H1 (cell line): ENCODE measurements around the gene TMEM238. TPM values are rescaled to one million over a fixed set of nuclear protein-coding genes. Genes with fewer than 3 reads are reported as not detected.

Source experiments
- CTCF ChIA-PET: fragments of 300-600 bp; sonication (Branson Sonifier 250); formaldehyde crosslinking; loops from one replicate; lab custom pipeline; 2021; ENCODE audit not compliant: partially characterized antibody; lab: Charles Lee
- POLR2A ChIA-PET: fragments of 300-600 bp; sonication (Branson Sonifier 250); formaldehyde crosslinking; loops from one replicate; lab custom pipeline; 2021; ENCODE audit warnings: inconsistent platforms; ENCODE audit not compliant: partially characterized antibody; lab: Charles Lee
- DNase-seq, 2 experiments: peaks; one replicate each; pipeline versions ENCODE4 v3.0.0 to v3.0.0-alpha.2; 2010 to 2022; ENCODE audit warnings: low spot score in 2 of 2, low read depth in 1 of 2, mixed read lengths in 1 of 2
- FAIRE-seq: peaks from 2 replicates; lab custom pipeline; 2011; peaks lifted over from hg19 to GRCh38; lab: Jason Lieb, UNC
- H2AFZ ChIP-seq: 2 replicates; pipeline ENCODE4 v1.8.1; 2012; ENCODE audit warnings: low read length, inconsistent platforms
- H2AK5ac ChIP-seq: 2 replicates; pipeline ENCODE4 v1.6.1; 2013; ENCODE audit warnings: low read depth, low read length
- H2BK120ac ChIP-seq: replicated peaks from 2 replicates; pipeline ENCODE3; 2013; ENCODE audit warnings: low read depth, low read length, inconsistent platforms
- H2BK12ac ChIP-seq: 2 replicates; pipeline ENCODE4 v1.6.1; 2013; ENCODE audit warnings: low read depth, low read length
- H2BK15ac ChIP-seq: 2 replicates; pipeline ENCODE4 v1.6.1; 2013; ENCODE audit warnings: low read length
- H2BK20ac ChIP-seq: 2 replicates; pipeline ENCODE4 v1.6.1; 2013; ENCODE audit warnings: low read length
- H2BK5ac ChIP-seq: 2 replicates; pipeline ENCODE4 v1.6.1; 2013; ENCODE audit warnings: low read depth, low read length
- H3K14ac ChIP-seq: 2 replicates; pipeline ENCODE4 v1.6.1; 2013; ENCODE audit warnings: inconsistent platforms; ENCODE audit not compliant: insufficient read length
- H3K18ac ChIP-seq: 2 replicates; pipeline ENCODE4 v1.6.1; 2013; ENCODE audit warnings: low read length; ENCODE audit errors: extremely low read depth
- H3K23ac ChIP-seq: 2 replicates; pipeline ENCODE4 v1.6.1; 2013; ENCODE audit warnings: inconsistent platforms; ENCODE audit not compliant: insufficient read length
- H3K23me2 ChIP-seq: 2 replicates; pipeline ENCODE4 v1.6.1; 2013; ENCODE audit warnings: low read depth, low read length
- H3K27ac ChIP-seq: 2 replicates; pipeline ENCODE4 v1.6.1; 2011; ENCODE audit warnings: low read depth, low read length, inconsistent platforms
- H3K27me3 ChIP-seq, 4 experiments: replicated peaks in 1 of 4; 1 replicate in 1 of 4; 2 replicates in 3 of 4; pipeline versions ENCODE4 v1.6.1 to v1.8.1; 2011 to 2013; ENCODE audit warnings: low read length in 3 of 4, mild to moderate bottlenecking in 3 of 4, inconsistent platforms in 2 of 4, mixed read lengths in 2 of 4, moderate library complexity in 1 of 4; ENCODE audit not compliant: control insufficient read depth in 3 of 4, insufficient read depth in 3 of 4; ENCODE audit errors: extremely low read depth in 1 of 4
- H3K36me3 ChIP-seq, 4 experiments: 2 replicates each; pipeline versions ENCODE4 v1.6.1 to v1.8.1; 2011 to 2013; ENCODE audit warnings: mild to moderate bottlenecking in 4 of 4, low read length in 3 of 4, moderate library complexity in 2 of 4, control low read depth in 1 of 4, inconsistent platforms in 1 of 4; ENCODE audit not compliant: insufficient read depth in 4 of 4, control insufficient read depth in 2 of 4
- H3K4ac ChIP-seq: replicated peaks from 2 replicates; pipeline ENCODE3; 2013; ENCODE audit warnings: low read length, low read depth, mixed read lengths, inconsistent platforms; ENCODE audit not compliant: insufficient read length
- H3K4me1 ChIP-seq, 4 experiments: replicated peaks in 1 of 4; 1 replicate in 1 of 4; 2 replicates in 3 of 4; pipeline versions ENCODE4 v1.6.1 to v1.8.1; 2011 to 2013; ENCODE audit warnings: low read length in 3 of 4, inconsistent platforms in 2 of 4, mixed read lengths in 1 of 4; ENCODE audit not compliant: insufficient read depth in 4 of 4, control insufficient read depth in 3 of 4
- H3K4me2 ChIP-seq, 2 experiments: 2 replicates each; pipeline versions ENCODE4 v1.6.1 to v1.8.1; 2011 to 2013; ENCODE audit warnings: low read depth in 2 of 2, low read length in 2 of 2, control low read depth in 1 of 2, inconsistent platforms in 1 of 2, mild to moderate bottlenecking in 1 of 2; ENCODE audit not compliant: insufficient read depth in 1 of 2
- H3K4me3 ChIP-seq, 4 experiments: fragments of 200-600, 300-600 bp in 1 of 4; sonication (generic), shearing (Covaris generic), sonication (Bioruptor Twin) in 1 of 4; 2 replicates each; pipeline versions ENCODE4 v1.5.1 to v1.8.1; 2011 to 2016; ENCODE audit warnings: low read length in 4 of 4, low read depth in 3 of 4, control low read depth in 2 of 4, inconsistent platforms in 2 of 4, mild to moderate bottlenecking in 2 of 4, mixed read lengths in 1 of 4, moderate library complexity in 1 of 4; ENCODE audit not compliant: insufficient read depth in 2 of 4; ENCODE audit errors: extremely low read depth in 1 of 4
- H3K56ac ChIP-seq: replicated peaks from 2 replicates; pipeline ENCODE3; 2013; ENCODE audit warnings: low read depth, mild to moderate bottlenecking, mixed read lengths, low read length, inconsistent platforms; ENCODE audit not compliant: insufficient read length
- H3K79me1 ChIP-seq: 2 replicates; pipeline ENCODE4 v1.6.1; 2013; ENCODE audit warnings: low read depth, low read length, control low read depth
- H3K79me2 ChIP-seq, 2 experiments: 2 replicates each; pipeline versions ENCODE4 v1.6.1 to v1.8.1; 2012 to 2013; ENCODE audit warnings: low read length in 2 of 2, mild to moderate bottlenecking in 2 of 2, inconsistent platforms in 1 of 2; ENCODE audit not compliant: insufficient read depth in 2 of 2, control insufficient read depth in 1 of 2
- H3K9ac ChIP-seq, 4 experiments: replicated peaks in 1 of 4; 1 replicate in 1 of 4; 2 replicates in 3 of 4; pipeline versions ENCODE4 v1.6.1 to v1.8.1; 2011 to 2013; ENCODE audit warnings: low read depth in 3 of 4, low read length in 3 of 4, control low read depth in 2 of 4, mild to moderate bottlenecking in 2 of 4, moderate library complexity in 2 of 4, inconsistent platforms in 1 of 4; ENCODE audit errors: extremely low read depth in 1 of 4
- H3K9me3 ChIP-seq, 2 experiments: 2 replicates each; pipeline versions ENCODE4 v1.6.1 to v1.8.1; 2012 to 2013; ENCODE audit warnings: mild to moderate bottlenecking in 2 of 2, moderate library complexity in 2 of 2, control low read depth in 1 of 2, inconsistent platforms in 1 of 2, low read depth in 1 of 2, low read length in 1 of 2, mixed read lengths in 1 of 2; ENCODE audit not compliant: insufficient read depth in 2 of 2
- H4K20me1 ChIP-seq, 2 experiments: replicated peaks in 1 of 2; 2 replicates each; pipeline versions ENCODE3 to v1.8.1; 2011 to 2013; ENCODE audit warnings: inconsistent platforms in 2 of 2, low read length in 2 of 2, mild to moderate bottlenecking in 1 of 2; ENCODE audit not compliant: insufficient read depth in 2 of 2, control insufficient read depth in 1 of 2
- H4K5ac ChIP-seq: 2 replicates; pipeline ENCODE4 v1.6.1; 2013; ENCODE audit warnings: low read length, low read depth, mixed read lengths, inconsistent platforms; ENCODE audit not compliant: insufficient read length
- H4K8ac ChIP-seq: 2 replicates; pipeline ENCODE4 v1.8.0; 2013; ENCODE audit warnings: mild to moderate bottlenecking, moderate library complexity, low read length, inconsistent platforms; ENCODE audit not compliant: insufficient read depth; ENCODE audit errors: extremely low read depth
- H4K91ac ChIP-seq: replicated peaks from 2 replicates; pipeline ENCODE3; 2013; ENCODE audit warnings: low read length, mixed read lengths, inconsistent platforms; ENCODE audit not compliant: insufficient read length
- BRCA1 ChIP-seq: IDR thresholded peaks from 2 replicates; pipeline ENCODE4 v1.6.1; 2012; ENCODE audit warnings: low read depth, low read length, improper control_type of control experiment
- CBX8 ChIP-seq: fragments of 300-800, 300-1000 bp; sonication (generic); IDR thresholded peaks from 2 replicates; pipeline ENCODE4 v1.7.1; 2016; ENCODE audit warnings: low read depth, low read length, borderline replicate concordance
- CHD1 ChIP-seq: IDR thresholded peaks from 2 replicates; pipeline ENCODE4 v1.6.1; 2012; ENCODE audit warnings: low read depth, low read length, improper control_type of control experiment
- E2F6 ChIP-seq: IDR thresholded peaks from 2 replicates; pipeline ENCODE4 v1.6.1; 2012; ENCODE audit warnings: inconsistent platforms
- EZH2 ChIP-seq: fragments of 200-600 bp; sonication (generic); IDR thresholded peaks from 2 replicates; pipeline ENCODE4 v1.7.1; 2012; ENCODE audit warnings: low read depth, mild to moderate bottlenecking, moderate library complexity, low read length, inconsistent platforms; ENCODE audit not compliant: severe bottlenecking
- GTF2F1 ChIP-seq: IDR thresholded peaks from 2 replicates; pipeline ENCODE4 v1.6.1; 2012; ENCODE audit warnings: low read depth, low read length, improper control_type of control experiment, borderline replicate concordance
- KDM5A ChIP-seq: fragments of 200-600 bp; IDR thresholded peaks from 2 replicates; pipeline ENCODE4 v1.7.1; 2012; ENCODE audit warnings: mild to moderate bottlenecking, low read length, inconsistent platforms, mixed read lengths
- PHF8 ChIP-seq: fragments of 200-600 bp; sonication (generic); conservative IDR thresholded peaks from 2 replicates; pipeline ENCODE4 v1.7.1; 2012; ENCODE audit warnings: low read depth, mild to moderate bottlenecking, inconsistent platforms, low read length, moderate library complexity
- POLR2A ChIP-seq, 2 experiments: IDR thresholded peaks; 1 replicate in 1 of 2; 2 replicates in 1 of 2; pipeline ENCODE4 v1.6.1; 2011; ENCODE audit warnings: low read depth in 2 of 2, low read length in 2 of 2, mild to moderate bottlenecking in 2 of 2; ENCODE audit errors: control extremely low read depth in 1 of 2
- SUZ12 ChIP-seq: fragments of 200-600 bp; sonication (generic); IDR thresholded peaks from 2 replicates; pipeline ENCODE4 v1.6.1; 2012; ENCODE audit warnings: mild to moderate bottlenecking, inconsistent platforms, low read length, moderate library complexity, mixed read lengths
- TAF1 ChIP-seq: IDR thresholded peaks from 2 replicates; pipeline ENCODE4 v1.6.1; 2011; ENCODE audit warnings: mild to moderate bottlenecking, low read depth, low read length
- TEAD4 ChIP-seq: IDR thresholded peaks from 2 replicates; pipeline ENCODE4 v1.6.1; 2012; ENCODE audit warnings: low read depth, low read length, inconsistent platforms, mixed read lengths
- WGBS, 2 experiments: shearing (Covaris generic) in 1 of 2; methylation state at CpG; one replicate each; pipeline versions ENCODE4 v1.1.6 to v1.1.7; 2013 to 2015; ENCODE audit warnings: low lambda C conversion rate in 2 of 2, mixed read lengths in 2 of 2, inconsistent platforms in 1 of 2, low coverage in 1 of 2, missing lambda C conversion rate in 1 of 2; ENCODE audit not compliant: insufficient replicate concordance in 2 of 2, insufficient coverage in 1 of 2, insufficient read length in 1 of 2; ENCODE audit errors: extremely low coverage in 1 of 2, missing lambda C conversion rate in 1 of 2; 5-methylcytosine and 5-hydroxymethylcytosine counted together
- polyA plus RNA-seq, 7 experiments: library from polyadenylated mRNA; depleted of rRNA in 3 of 7; stranded (reverse) in 5 of 7; unstranded in 2 of 7; fragments of >200 nt in 5 of 7; fragments of 200-250 nt in 2 of 7; gene quantifications; 1 replicate in 5 of 7; 2 replicates in 1 of 7; 4 replicates in 1 of 7; pipeline versions ENCODE4 v1.2.1 to v1.2.3, GENCODE V29; 2011 to 2013; ENCODE audit warnings: missing spikeins in 2 of 7, mixed read lengths in 2 of 7
- total RNA-seq: library from RNA; stranded (reverse); fragmentation: NEBNext Ultra II Directional; extraction: Animal tissue kit (Norgen Biotek cat#: 25700); gene quantifications from 2 replicates; pipeline ENCODE4 v1.2.1, GENCODE V29; 2021
- TF ChIP-seq, protein P1 (sequence below): IDR thresholded peaks from 2 replicates; pipeline ENCODE4 v1.6.1; 2011; ENCODE audit warnings: low read depth, mild to moderate bottlenecking, low read length; ENCODE audit not compliant: insufficient read depth

Gene TMEM238
- total and polyA plus RNA-seq, 2 of the 8 experiments (the other 6 are each of a cell fraction or from before 2014, with no cell fraction given): 0.53 to 3.8 TPM

DNA sequence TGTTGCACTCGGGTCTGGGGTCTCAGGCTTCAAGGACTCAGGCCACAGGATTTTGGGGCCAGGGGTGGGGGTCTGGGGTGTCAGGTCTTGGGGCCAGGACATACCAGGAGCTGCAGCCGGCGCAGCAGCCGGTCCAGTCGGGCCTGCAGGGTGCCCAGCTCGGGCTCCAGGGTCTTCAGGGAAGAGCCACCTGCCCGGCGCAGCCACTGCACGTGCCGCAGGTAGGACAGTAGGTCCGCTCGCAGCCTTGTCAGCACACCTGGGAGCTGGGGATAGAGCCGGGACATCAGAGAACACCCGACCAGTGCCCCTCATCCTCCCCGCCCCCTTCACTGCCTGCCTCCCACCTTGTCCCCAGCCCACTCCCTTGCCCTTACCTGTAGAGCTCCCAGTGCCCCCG, 16.0 kb downstream of the TMEM238 start:
- H3K4me2 ChIP-seq: 0 out of 4 replicates have a peak overlapping the region, but pooled peaks of 1 of the 2 experiments have one; percentile 58
- no peak overlapping the region for H2BK120ac ChIP-seq
- H3K79me1 ChIP-seq: no peaks in the 10 kb centered on the region
- WGBS, 2 experiments: 65% methylated on average over 4 of the region's 16 CpGs; no CpG with 5 or more reads in 1 of the 2 experiments
- H2BK20ac ChIP-seq: no peak overlapping the region
- no peaks in the 10 kb centered on the region for H3K36me3 ChIP-seq
- no peak overlapping the region for H2AFZ ChIP-seq
- H3K23me2 ChIP-seq: peaks cover 9% of the 10 kb centered on the region; the same call in 1 of the 2 replicates
- 0 out of 2 replicates have a peak overlapping the region, but pooled peaks have one; percentile 43 for H2BK12ac ChIP-seq
- POLR2A ChIA-PET: interaction anchor here (1.2 to 7.1 kb wide), 9 partner anchors 9 to 109 kb away, joined by 3 to 58 read pairs (median 14); partner anchors contain the start of genes KMT5C, RPL28, TMEM190 and TMEM238
- peak overlapping the region; percentile 72; the same call in 1 of the 2 replicates for H2BK15ac ChIP-seq
- H4K20me1 ChIP-seq: no peaks in the 10 kb centered on the region
- no peak overlapping the region for H3K14ac ChIP-seq
- no peak overlapping the region for H3K9ac ChIP-seq
- H2AK5ac ChIP-seq: no peak overlapping the region
- no peak overlapping the region for H3K4me3 ChIP-seq
- no peak overlapping the region for H3K56ac ChIP-seq
- H3K4me1 ChIP-seq: peaks cover 0 to 21% (median 15%) of the 10 kb centered on the region in 4 experiments; a peak in 6 of 7 replicates
- no peaks in the 10 kb centered on the region for H3K9me3 ChIP-seq
- CTCF ChIA-PET: interaction anchor here (0.7 to 1.5 kb wide), 13 partner anchors 10 to 119 kb away, joined by 3 to 8 read pairs (median 3); no protein-coding TSS in a partner anchor
- DNase-seq (no peak), FAIRE-seq (no peak)
- no peak overlapping the region for H3K4ac ChIP-seq
- H3K27me3 ChIP-seq: peaks cover 16 to 49% (median 42%) of the 10 kb centered on the region in 4 experiments
- H4K91ac ChIP-seq: no peak overlapping the region
- no peak overlapping the region for H2BK5ac ChIP-seq
- no peak overlapping the region for H3K23ac ChIP-seq
- H3K18ac ChIP-seq: no peak overlapping the region
- no peak overlapping the region for H4K5ac ChIP-seq
- no peak overlapping the region for H4K8ac ChIP-seq
- H3K79me2 ChIP-seq: no peaks in the 10 kb centered on the region
- no peak overlapping the region for H3K27ac ChIP-seq
- TF ChIP-seq TEAD4: no peak
- TF ChIP-seq E2F6: no peak
- no peak for TF ChIP-seq CHD1
- no peak for TF ChIP-seq CBX8
- no peak for TF ChIP-seq GTF2F1
- no peak for TF ChIP-seq BRCA1
- no peak for TF ChIP-seq PHF8
- TF ChIP-seq, protein P1, sequence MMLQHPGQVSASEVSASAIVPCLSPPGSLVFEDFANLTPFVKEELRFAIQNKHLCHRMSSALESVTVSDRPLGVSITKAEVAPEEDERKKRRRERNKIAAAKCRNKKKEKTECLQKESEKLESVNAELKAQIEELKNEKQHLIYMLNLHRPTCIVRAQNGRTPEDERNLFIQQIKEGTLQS: no peak
- TF ChIP-seq TAF1: no peak
- TF ChIP-seq POLR2A (IDR thresholded peaks at IDR 0.05; ENCODE audit: control extremely low read depth in 1 of 2, low read depth in 2 of 2, low read length in 2 of 2): no peak
- no peak for TF ChIP-seq SUZ12
- TF ChIP-seq KDM5A: no peak
- TF ChIP-seq EZH2: no peak
